Activated CD4-positive, CD25-positive, alpha-beta regulatory T cell treated with anti-CD3 and anti-CD28 coated beads, Interleukin-2, amount 50 U/mL, for 16 hours (primary cell): ENCODE data around the gene MYBL2.
"Not testable (repeated sequence)": the region's sequence is repeated elsewhere in the genome, so short reads cannot be mapped to it uniquely, and the experiment has no call there.

Source experiments
- DNase-seq: peaks from one replicate; pipeline ENCODE4 v3.0.0-alpha.2; 2020; ENCODE audit warnings: low read depth, low spot score

The MYBL2 gene

DNA sequence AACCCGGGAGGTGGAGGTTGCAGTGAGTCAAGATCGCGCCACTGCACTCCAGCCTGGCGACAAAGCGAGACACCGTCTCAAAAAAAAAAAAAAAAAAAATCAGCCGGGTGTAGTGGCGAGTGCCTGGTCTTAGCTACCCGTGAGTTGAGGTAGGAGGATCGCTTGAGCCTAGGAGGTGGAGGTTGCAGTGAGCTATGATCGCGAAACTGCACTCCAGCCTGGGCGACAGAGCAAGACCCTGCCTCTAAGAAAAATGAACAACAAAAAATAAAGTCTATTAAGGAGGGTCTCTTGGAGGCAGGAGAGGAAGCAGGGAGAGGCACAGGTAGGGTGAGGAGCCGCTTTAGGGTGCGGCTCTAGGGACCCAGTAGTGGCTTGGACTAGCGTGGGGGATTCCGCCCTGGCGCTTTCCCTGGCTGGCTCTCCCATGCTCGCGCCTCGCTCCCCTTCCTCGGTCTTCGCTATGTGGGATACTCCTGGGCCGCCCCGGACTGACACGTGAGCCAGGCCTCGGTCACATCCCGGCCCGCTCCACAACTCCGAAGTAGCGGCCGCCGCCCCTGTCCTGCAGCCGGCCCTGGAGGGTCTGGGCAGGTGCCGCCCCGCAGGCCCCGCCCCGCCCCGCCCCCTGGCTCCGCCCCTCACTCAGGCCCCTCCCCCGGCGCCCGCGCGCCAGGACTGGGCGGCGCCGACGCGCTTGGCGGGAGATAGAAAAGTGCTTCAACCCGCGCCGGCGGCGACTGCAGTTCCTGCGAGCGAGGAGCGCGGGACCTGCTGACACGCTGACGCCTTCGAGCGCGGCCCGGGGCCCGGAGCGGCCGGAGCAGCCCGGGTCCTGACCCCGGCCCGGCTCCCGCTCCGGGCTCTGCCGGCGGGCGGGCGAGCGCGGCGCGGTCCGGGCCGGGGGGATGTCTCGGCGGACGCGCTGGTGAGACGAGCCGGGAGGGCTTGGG, at the start of gene MYBL2:
MYBL2 (plus strand) TSS at position 739 of the 953 bp plus-strand sequence; CDS start at position 909, 170 bp downstream.
- peak; percentile 40 for DNase-seq

DNA sequence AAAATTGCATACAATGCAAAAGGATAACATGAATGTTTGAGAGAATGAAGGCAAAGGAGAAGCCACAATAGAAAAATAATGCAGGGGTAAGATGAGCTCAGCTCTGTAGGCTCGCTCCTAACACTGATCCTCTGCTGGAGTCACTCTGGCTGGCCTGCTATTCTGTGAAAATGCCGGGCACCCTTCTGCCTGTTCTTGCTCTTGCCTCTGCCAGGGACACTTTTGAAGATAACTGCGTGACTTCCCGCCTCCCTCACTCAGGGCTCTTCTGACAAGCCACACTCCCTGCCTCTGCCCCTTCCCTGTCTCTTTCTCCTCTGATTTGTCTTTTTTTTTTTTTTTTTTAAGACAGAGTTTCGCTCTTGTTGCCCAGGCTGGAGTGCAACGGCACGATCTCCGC, 35.3 kb upstream of the MYBL2 start:
- no peak for DNase-seq

DNA sequence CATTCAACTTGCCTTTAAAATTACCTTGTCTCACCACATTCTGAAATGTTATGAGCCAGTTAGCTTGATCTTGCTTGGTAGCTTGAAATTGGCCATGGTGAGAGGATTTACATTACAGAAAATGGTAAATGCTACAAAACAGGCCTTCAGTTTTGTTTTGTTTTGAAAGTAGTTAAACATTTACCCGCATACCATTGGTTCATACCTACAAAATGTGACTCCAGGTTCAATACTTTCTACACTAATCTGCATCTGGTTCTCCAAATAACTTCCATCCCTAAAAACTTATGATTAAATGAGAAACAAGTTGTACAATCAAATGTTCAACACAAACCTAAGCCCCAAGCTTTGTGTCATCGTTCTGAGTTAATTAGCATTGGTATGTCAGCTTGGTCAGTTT, 30.5 kb upstream of the MYBL2 start:
- no peak for DNase-seq

DNA sequence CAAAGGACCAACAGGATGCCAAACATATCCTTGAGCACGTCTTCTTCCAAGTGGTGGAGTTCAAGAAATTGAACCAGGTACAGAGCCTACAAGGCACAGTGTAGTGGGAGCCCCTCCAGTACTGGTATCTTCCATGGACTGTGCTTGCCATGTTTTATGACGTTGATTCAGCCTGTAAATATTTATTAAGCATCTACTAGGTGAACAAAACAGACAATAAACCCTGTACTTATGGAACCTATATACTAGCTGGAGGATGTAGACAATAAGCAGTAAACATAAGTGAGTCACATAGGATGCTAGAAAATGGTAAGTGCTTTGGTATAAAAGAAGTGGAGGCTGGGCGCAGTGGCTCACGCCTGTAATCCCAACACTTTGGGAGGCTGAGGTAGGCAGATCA, 24.4 kb upstream of the MYBL2 start:
- no peak for DNase-seq

DNA sequence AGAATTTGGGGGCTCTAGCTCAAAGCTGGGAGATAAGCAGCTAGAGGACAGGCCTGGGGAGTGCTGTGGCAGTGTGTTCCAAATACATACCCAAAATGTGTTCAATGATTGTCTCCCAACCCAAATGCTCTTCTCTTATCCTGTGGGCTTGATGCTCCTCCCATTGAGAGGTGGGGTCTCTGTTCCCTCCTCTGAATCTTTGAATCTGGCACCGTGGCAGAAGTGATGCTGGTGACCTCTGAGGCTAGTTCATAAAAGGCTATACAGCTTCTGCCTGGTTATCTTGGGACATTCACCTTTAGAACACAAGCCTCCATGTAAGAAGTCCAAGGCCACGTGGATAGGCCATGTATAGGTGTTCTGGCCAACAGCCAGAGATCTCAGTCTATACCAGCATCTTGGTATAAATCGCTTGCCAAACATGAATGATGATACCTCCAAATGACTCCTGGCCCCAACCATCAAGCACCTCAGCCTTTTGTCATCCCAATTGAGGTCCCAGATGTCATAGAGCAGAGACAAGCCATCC, 15.9 kb upstream of the MYBL2 start:
- DNase-seq: no peak

DNA sequence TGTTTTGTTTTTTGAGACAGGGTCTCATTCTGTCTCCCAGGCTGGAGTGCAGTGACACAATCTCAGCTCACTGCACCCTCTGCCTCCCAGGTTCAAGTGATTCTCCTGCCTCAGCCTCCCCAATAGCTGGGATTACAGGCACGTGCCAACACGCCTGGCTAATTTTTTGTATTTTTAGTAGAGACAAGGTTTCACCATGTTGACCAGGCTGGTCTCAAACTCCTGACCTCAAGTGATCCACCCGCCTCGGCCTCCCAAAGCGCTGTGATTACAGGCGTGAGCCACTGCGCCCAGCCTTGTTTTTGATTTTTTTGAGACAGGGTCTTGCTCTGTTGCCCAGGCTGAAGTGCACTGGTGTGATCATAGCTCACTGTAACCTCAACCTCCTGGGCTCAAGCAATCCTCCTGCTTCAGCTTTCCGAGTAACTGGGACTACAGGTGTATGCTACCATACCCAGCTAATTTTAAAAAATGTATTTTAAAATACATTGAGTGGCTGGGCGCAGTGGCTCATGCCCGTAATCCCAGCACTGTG, 15.2 kb upstream of the MYBL2 start:
- not testable (repeated sequence) for DNase-seq

DNA sequence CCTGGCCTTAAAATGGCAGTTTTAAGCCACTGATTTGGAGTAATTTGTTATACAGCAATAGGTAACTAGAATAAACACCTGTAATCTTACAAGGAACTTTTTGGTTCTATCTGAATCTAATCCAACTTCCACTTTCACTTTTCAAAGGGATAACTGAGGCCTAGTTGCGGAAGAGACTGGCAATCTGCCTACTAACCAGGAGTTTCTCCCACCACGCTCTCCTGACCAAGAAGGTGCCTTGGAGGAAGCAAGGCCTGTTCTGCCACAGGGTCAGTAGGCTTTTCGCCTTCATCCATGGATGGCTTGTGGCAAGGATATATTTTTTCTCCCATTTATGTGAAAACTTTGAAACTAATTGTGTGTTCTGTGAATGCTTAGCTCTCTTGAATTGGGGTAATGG, 12.9 kb upstream of the MYBL2 start:
- DNase-seq: no peak

DNA sequence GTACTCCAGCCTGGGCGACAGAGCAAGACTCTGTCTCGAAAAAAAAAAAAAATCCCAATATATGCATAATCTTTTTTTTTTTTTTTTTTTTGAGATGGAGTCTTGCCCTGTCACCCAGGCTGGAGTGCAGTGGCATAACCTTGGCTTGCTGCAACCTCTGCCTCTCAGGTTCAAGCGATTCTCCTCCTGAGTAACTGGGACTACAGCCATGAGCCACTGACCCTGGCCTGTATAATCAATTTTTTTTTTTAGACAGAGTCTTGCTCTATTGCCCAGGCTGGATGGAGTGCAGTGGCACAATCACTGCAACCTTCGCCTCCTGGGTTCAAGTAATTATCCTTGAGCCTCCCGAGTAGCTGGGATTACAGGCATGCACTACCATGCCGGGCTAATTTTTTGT, 11.7 kb upstream of the MYBL2 start:
- DNase-seq: not testable (repeated sequence)

DNA sequence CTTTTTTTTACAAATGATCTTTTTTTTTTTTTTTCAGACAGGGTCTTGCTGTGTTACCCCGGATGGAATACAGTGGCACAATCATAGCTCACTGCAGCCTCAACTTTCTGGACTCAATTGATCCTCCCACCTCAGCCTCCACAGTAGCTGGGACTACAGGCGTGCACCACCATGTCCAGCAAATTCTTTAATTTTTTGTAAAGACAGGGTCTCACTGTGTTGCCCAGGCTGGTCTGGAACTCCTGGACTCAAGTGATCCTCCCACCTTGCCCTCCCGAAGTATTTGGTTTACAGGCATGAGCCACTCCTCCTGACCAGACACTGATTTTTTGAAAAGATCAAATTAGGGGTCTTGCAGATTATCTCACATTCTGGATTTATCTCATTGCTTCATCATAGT, 11.0 kb upstream of the MYBL2 start:
- DNase-seq: no peak

DNA sequence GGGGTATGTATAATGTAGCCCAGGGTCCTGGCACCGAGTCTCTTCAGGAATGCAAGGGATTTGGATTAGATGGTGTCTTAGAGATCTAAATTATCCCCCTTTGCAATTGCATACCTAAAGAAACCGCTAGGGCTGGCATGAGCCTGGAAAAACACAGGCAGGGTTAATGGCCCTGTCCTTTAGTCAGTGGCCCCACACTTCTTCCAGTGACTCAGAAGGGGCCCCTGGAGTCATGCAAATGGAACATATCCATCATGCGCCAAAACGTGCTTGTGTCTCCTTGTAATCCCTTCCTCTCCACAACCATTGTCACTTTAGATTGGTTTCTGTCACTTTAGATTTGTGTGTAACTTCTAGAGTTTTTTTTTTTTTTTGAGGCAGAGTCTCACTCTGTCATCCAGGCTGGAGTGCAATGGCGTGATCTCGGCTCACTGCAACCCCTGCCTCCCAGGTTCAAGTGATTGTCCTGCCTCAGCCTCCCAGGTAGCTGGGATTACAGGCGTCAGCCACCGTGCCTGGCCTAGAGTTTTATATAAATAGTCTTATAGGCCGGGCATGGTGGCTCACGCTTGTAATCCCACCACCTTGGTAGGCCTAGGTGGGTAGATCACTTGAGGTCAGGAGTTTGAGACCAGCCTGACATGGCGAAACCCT, 8.7 kb upstream of the MYBL2 start:
- no peak for DNase-seq

DNA sequence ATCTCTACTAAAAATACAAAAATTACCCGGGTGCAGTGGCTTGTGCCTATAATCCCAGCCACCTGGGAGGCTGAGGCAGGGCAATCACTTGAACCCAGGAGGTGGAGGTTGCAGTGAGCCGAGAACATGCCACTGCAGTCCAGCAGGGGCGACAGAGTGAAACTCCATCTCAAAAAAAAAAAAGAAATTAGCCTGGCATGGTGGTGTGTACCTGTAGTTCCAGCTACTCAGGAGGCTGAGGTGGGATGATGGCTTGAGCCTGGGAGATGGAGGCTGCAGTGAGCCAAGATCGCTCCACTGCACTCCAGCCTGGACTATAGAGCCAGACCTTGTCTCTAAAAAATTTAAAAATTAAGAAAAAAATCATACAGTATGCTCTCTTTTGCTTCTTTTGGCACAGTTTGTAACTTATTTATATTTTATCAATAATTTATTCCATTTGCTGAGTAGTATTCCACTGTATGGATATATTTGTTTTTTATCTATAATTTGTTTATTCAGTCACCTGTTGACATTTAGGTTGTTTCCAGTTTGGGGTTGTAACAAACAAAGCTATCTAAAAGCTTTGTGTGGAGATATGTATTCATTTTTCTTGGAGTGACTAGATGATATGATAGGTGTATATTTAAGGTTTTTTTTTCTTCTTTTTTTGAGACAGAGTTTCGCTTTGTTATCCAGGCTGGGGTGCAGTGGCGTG, 8.0 kb upstream of the MYBL2 start:
- no peak for DNase-seq

DNA sequence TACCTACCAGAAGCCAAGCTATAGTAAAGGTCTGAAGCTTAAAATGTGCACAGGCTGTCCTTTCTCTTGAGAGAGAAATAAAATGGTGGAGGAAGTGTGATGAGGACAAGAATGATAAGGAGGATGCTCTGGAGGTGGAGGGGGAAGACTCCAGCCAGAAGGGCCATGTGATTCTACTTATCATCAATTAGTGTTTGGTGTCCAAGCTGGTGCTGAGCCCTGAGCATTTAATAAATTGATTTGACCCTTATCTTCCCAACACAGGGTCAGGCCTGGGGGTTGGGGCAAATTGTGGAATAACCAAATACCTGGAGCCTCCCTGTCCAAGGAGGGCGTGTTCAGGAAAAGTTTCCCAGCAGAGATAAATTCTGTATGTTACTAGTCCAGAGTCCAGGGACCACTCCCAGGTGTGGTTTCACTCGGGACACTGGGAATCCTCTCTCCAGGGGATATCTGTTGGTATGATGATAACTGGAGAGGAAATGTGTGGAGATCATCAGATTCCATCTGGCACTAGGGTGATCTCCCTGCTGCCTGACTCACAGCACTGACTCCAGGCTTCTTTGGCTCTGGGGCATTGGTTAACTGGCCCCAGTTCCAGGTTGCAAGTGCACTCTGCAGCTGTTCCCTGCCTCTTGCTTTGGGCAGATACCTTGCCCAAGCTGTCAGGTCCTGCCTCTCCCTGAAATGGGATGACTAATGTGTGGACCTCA, 3.8 kb upstream of the MYBL2 start:
- no peak for DNase-seq

DNA sequence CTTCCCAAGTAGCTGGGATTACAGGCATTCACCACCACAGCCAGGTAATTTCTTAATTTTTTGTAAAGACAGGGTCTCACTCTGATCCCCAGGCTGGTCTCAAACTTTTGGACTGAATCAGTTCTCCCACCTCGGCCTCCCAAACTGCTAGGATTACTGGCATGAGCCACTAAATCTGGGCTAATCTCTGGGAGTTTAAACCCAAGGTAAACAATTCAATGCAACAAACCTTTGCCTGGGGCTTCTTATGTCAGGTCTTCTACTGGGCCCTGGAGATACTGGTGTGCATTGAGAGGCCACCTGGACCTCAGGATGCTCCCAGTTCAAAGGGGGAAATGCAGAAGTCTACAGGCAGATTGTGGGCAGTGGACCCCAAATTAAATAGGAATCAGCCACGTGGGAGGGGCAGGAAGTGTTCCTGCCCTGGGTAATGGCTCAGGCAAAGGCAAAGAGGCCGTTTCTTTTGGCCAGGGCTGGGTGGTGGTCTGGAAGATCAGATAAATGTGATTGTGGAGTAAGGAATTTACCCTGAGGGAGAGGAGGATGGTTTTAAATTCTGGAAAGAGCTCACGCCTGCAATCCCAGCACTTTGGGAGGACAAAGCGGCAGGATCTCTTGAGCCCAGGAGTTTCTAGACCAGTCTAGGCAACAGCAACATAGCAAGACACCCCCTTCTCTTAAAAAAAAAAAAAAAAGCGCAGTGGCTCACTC, 1.3 kb upstream of the MYBL2 start:
- no peak for DNase-seq

DNA sequence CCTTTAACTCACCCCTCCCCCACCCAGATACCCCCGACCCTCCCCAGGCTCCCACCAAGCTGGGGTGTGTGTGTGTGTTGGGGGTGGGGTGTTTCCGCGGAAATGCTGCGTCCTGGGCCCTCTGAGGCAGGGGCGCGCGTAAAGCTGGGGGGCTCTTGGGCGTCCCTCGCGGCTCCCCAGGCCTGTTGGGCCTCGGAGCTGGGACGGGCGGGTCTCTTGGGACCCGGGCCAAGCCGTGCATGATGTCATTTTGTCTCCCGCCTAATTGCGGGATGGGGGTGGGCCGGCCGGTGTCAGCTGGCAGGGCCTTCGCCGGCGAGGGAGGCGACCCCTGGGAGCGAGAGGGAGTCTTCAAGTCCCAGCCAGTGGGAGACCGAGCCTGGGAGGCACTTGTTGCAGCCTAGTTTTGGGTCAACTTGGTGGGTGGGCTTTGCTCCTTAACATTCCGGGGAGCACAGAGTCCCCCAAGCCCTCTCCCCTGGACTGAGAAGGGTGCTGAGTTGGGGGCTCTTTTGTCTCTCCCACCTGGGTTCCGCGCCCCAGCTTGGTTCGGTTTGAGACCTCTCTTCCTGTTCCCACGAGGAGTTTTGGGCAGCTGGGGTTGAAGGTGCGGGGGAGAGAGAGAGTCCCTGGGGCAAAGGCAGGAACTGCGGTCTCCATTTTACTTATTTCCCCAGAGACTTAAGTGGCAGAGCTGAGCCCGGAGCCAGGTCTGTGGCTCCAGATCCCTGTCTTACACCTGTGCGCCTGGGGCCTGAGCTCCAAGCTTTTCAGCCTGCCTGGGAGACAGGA, 623 bp downstream of the MYBL2 start:
- no peak for DNase-seq

DNA sequence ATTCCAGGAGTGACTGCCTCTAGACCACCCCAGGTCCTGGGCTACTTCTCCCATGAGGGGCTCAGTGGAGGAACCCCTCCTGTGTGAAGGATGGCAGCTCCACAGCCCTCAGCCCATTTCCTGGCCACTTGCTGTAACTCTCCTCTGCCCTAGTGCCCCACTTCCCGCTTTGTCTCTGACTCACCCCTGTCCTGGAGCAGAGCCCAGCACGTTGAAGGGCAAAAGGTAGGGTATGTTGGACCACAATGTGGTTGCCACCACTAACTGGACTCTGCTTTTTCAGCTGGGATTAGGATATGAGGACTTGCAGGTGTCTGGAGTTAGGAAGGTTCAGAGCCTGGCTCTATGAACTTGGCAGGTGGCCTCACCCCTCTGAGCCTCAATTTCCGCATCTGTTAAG, 2.4 kb downstream of the MYBL2 start:
- DNase-seq: no peak

DNA sequence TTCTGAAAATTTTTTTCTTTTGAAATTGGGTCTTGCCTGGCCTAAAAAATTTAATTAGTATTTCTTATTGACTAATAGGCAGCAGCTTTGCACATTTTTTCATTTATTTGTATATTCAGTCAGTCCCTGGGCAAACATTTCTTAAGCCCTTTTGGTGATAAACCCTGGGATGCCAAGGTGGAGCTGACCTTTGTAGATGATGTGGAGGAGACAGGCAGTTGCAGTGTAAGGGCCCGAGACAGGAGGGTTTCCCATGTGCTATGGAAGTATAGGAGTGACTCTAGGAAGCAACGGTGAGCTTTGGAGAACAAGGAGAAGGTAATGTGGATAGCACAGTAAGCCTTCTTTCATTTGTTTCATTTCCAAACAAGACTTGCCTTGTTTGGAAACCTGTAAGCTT, 3.5 kb downstream of the MYBL2 start:
- no peak for DNase-seq

DNA sequence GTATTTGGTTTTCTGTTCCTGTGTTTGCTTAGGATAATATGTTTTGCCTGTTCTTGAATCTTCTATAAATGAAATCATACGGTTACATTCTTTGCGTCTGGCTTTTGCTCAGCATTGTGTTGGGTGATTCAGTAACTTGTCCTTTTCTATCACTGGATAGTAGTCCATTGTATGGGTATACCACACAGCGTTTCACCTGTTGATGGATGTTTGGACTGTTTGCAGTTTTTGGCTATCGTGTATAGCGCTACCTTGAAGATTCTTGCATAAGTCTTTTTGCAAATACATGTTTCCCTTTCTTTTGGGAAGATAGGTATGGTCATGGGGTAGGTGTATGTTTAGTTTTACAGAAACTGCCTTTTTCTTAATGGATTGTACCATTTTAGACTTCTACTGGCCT, 9.5 kb downstream of the MYBL2 start:
- no peak for DNase-seq

DNA sequence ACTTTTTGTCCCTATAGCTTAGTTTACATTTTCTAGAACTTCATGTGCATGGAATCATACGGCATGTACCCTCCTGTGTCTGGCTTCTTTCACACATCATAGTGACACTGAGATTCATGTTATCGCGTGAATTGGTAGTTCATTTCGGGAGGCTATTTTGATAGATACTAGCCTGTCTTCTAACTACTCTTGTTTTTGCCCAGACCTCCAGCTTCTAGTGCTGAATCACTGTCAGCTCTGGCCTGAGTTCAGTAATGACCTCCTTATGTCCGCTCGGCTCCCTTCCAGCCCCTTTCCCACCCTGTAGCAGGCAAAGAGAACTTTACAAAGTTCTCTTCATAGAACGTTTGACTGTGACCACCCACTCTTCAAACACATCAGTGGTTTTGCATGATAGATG, 14.1 kb downstream of the MYBL2 start:
- no peak for DNase-seq

DNA sequence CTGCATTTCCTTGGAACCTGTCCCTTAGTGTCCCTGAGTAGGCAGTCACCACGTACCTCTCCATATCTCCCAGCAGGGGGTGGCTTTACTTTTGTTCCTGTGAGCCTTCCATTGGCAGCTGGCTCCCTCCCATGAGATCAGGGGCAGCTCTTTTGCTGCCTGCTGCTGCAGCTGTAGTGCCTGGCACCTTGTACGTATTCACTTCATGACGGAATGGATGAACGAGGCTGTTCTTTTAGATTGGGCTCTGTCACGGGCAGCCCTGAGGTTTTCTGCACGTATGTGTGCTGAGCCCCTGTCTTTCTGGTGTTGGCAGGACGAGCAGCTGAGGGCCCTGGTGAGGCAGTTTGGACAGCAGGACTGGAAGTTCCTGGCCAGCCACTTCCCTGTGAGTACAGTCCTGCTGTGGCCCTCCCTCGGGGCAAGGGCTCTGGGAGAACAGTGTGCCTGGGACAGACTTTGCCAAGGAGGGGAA, 14.6 kb downstream of the MYBL2 start:
- no peak for DNase-seq

DNA sequence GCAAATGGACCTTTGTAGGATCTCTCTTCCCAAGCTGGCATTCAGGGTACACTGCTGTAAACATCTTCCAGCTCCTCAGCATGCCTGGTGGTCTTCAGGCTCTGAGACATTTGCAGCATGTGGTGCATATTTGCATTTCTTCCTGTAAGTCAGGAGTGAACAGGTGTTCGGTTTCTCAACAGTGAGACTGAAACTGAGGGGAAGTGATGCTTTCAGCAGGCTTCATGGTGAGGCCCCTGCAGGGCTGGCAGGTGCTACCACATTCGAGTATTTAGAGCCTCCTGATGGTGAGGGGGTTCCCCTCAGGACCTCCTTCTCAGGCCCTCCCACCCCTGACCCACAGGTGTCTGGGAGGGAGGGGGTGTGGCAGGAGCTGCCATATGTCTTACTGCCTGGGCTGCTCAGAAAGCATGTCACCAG, 15.1 kb downstream of the MYBL2 start:
- DNase-seq: no peak
